CD4-positive, alpha-beta T cell treated with Interleukin-12 subunit alpha and Interleukin-12 subunit beta, for 1 hour (primary cell): ENCODE measurements around the gene CXCL14.
"Not testable (repeated sequence)": the region's sequence is repeated elsewhere in the genome, so short reads cannot be mapped to it uniquely, and the experiment has no call there.

Experiments
- DNase-seq: peaks from one replicate; pipeline ENCODE4 v3.0.0-alpha.2; 2020

The CXCL14 gene

GRCh38 chr5:135541807-135542502 lies 36.8 kb downstream of the CXCL14 start:
- DNase-seq = no peak

- no peak for DNase-seq
These were observed 39.3 kb downstream of the CXCL14 start for GRCh38 chr5:135539430-135540005.

- no peak for DNase-seq
These were observed 40.5 kb downstream of the CXCL14 start for GRCh38 chr5:135538261-135538660.

GRCh38 chr5:135537745-135538144 lies 41.0 kb downstream of the CXCL14 start:
- no peak for DNase-seq

DNA sequence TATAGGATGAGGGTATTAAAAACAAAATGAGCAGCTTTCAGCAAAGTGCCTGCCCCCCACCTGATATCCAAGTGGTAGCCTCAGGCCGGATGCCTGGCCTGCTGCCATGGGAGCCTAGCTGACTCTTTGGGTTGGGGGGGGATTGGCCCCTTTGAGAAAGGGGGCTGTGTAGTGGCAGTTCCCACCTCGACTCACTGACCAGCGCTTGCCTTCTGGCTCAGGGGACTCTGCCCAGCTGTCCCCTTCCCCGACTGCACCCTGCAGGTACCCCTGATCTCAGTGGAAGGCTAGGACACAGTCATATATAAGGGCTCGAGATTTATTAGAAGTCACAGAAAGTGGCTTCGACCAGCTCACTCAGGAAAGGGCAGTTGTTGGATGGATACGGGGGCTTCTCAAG lies 41.5 kb downstream of the CXCL14 start:
- DNase-seq = no peak

- no peak for DNase-seq
These were observed 42.7 kb downstream of the CXCL14 start, which contains the start of gene NEUROG1 for GRCh38 chr5:135535820-135536801. TSS of gene NEUROG1 (minus strand) at chr5:135535964. CDS start at chr5:135535690, 274 bp downstream.

GRCh38 chr5:135535420-135535819 lies 43.4 kb downstream of the CXCL14 start:
- DNase-seq = no peak

- DNase-seq = no peak
These were observed 44.0 kb downstream of the CXCL14 start for GRCh38 chr5:135534609-135535419.

GRCh38 chr5:135533794-135534193 lies 45.0 kb downstream of the CXCL14 start:
- no peak for DNase-seq

GRCh38 chr5:135533334-135533733 lies 45.5 kb downstream of the CXCL14 start:
- DNase-seq = no peak

DNA sequence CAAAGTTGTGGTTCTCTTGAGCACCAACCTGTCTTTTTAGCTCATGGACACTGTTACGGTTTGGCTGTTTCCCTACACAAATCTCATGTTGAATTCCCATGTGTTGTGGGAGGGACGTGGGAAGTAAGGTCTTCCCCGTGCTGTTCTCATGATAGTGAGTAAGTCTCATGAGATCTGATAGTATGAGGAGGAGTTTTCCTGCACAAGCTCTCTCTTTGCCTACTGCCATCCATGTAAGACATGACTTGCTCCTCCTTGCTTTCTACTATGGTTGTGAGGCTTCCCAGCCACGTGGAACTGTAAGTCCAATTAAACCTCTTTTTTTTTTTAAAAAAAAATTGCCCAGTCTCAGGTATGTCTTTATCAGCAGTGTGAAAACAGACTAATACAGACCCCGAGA lies 49.2 kb downstream of the CXCL14 start:
- DNase-seq = not testable (repeated sequence)

GRCh38 chr5:135526924-135527323 lies 51.9 kb downstream of the CXCL14 start:
- DNase-seq = no peak

GRCh38 chr5:135521964-135522363 lies 56.8 kb downstream of the CXCL14 start:
- no peak for DNase-seq
